ENCODE measurements around the gene ACTG1. TPM values are rescaled to one million over a fixed set of nuclear protein-coding genes. Genes with fewer than 3 reads are reported as not detected.

The ACTG1 gene
- total RNA-seq, 1 experiment from 2014 or later, result 3,455 TPM

- TF ChIP-seq ELF4 (CRISPR knock-in tag; IDR thresholded peaks at IDR 0.05; ENCODE audit: low read depth), result no peak
- TF ChIP-seq FOXP1 (CRISPR knock-in tag; IDR thresholded peaks at IDR 0.05; ENCODE audit: borderline replicate concordance), result no peak
- TF ChIP-seq ZNF232 (CRISPR knock-in tag; IDR thresholded peaks at IDR 0.05), result no peak
These were observed 1.8 kb upstream of the ACTG1 start (continued) for GRCh38 chr17:81514489-81514738.

- peak overlapping the region; percentile 91 for H3K27ac Mint-ChIP-seq
- peaks cover 19% of the 10 kb centered on the region for H3K27me3 Mint-ChIP-seq (ENCODE audit: low read depth)
- peaks cover 33% of the 10 kb centered on the region for H3K36me3 Mint-ChIP-seq
- H3K4me1 Mint-ChIP-seq, result peaks cover 49% of the 10 kb centered on the region
- ATAC-seq (peak; percentile 0; the same call in 1 of the 2 replicates), DNase-seq (ENCODE audit: low spot score) (peak; percentile 68)
- ChIA-PET POLR2A (interaction anchor here (0.6 to 2.3 kb wide), 8 partner anchors 9 to 39 kb away, joined by 3 to 12 read pairs (median 4); partner anchors contain the start of gene FAAP100), CTCF (interaction anchor here (1.0 to 3.6 kb wide), 7 partner anchors 10 to 259 kb away, joined by 3 to 27 read pairs (median 4); partner anchors contain the start of gene FAAP100)
- TF ChIP-seq IRF2 (CRISPR knock-in tag; IDR thresholded peaks at IDR 0.05; ENCODE audit: borderline replicate concordance, low read depth) (0 out of 2 replicates have a peak, but pooled peaks have one; percentile 21), KAT7 (CRISPR knock-in tag; IDR thresholded peaks at IDR 0.05; ENCODE audit: borderline replicate concordance) (0 out of 2 replicates have a peak, but pooled peaks have one; percentile 42), STAT6 (CRISPR knock-in tag; conservative IDR thresholded peaks at IDR 0.05; ENCODE audit: low read depth) (no peak), E2F4 (CRISPR knock-in tag; IDR thresholded peaks at IDR 0.05; ENCODE audit: borderline replicate concordance, low read depth) (no peak), FOXP1 (CRISPR knock-in tag; IDR thresholded peaks at IDR 0.05; ENCODE audit: borderline replicate concordance) (peak; percentile 16; the same call in 1 of the 2 replicates), NR1H2 (CRISPR knock-in tag; IDR thresholded peaks at IDR 0.05) (no peak), PRDM15 (CRISPR knock-in tag; IDR thresholded peaks at IDR 0.05) (no peak), ZNF423 (CRISPR knock-in tag; IDR thresholded peaks at IDR 0.05) (peak; percentile 84), ZNF263 (CRISPR knock-in tag; IDR thresholded peaks at IDR 0.05; ENCODE audit: low read depth) (0 out of 2 replicates have a peak, but pooled peaks have one; percentile 37), ZNF671 (CRISPR knock-in tag; IDR thresholded peaks at IDR 0.05) (no peak), ATF2 (CRISPR knock-in tag; IDR thresholded peaks at IDR 0.05; ENCODE audit: borderline replicate concordance, low read depth) (no peak), PRRX2 (CRISPR knock-in tag; IDR thresholded peaks at IDR 0.05) (no peak), GTF2I (CRISPR knock-in tag; conservative IDR thresholded peaks at IDR 0.05) (no peak), ZNF121 (CRISPR knock-in tag; IDR thresholded peaks at IDR 0.05) (no peak), GABPB1 (CRISPR knock-in tag; IDR thresholded peaks at IDR 0.05) (peak; percentile 8; the same call in 1 of the 2 replicates), CREM (CRISPR knock-in tag; IDR thresholded peaks at IDR 0.05) (no peak), ZNF219 (CRISPR knock-in tag; IDR thresholded peaks at IDR 0.05; ENCODE audit: borderline replicate concordance) (peak; percentile 18; the same call in 1 of the 2 replicates)
- peak overlapping the region; percentile 75 for H3K4me3 Mint-ChIP-seq
- H3K9me3 Mint-ChIP-seq, result no peaks in the 10 kb centered on the region
These were observed 1.3 kb upstream of the ACTG1 start for GRCh38 chr17:81513753-81514488.

Measured in WTC11 (cell line).